ENCODE data around the gene CCDC14.

DNA sequence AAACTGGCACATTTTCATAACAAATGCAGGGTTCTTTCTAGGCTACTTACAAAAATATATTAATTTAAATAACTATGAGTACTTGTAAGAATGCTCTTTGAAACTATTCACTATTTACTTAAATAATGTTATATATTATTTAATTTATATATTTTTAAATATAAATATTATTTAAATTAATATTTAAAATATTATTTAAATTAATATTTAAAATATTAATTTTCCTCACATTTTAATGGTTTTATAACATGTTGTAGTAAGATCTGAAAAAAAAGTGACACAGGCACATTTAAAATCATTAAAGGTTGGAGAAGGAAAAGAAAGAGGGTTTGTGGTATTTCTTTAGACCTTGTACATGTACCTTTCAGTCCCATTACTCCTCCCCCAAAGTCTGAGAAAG lies 34.6 kb downstream of the CCDC14 start:
- TF ChIP-seq CTCF (IDR thresholded peaks at IDR 0.05 in 8 of 11, conservative IDR thresholded peaks at IDR 0.05 in 3 of 11) (no peak), POLR2A (IDR thresholded peaks at IDR 0.05) (no peak), POLR2AphosphoS5 (IDR thresholded peaks at IDR 0.05) (no peak)

All from spleen (tissue), 7 donors.